Stimulated activated CD8-positive, alpha-beta memory T cell treated with anti-CD3 and anti-CD28 coated beads, Interleukin-4, amount 100 ng/mL, for 48 hours (primary cell): Measurements from ENCODE around the gene SLC35F4.
"Not testable (repeated sequence)": the region's sequence is repeated elsewhere in the genome, so short reads cannot be mapped to it uniquely, and the experiment has no call there.

Source experiments
- DNase-seq: peaks from one replicate; pipeline ENCODE4 v3.0.0-alpha.2; 2020

Gene SLC35F4

DNA sequence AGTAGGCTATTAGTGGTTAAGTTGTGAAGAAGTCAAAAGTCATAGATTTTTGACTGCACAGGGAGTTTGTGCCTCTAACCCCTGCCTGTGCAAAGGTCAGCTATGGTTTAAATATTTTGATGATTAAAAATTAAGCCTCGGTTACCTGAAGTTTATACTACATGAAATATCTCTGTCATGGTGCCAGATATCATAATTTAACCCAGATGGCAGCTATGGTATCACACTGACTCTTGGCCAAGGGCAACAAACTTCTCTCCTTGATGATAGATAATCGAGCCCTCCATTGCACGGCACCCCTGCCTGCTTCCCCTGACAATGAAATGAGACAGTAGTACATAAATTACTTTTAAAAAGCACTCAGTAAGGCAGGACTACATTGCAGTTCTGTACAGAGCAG lies 80.8 kb downstream of the SLC35F4 start:
- DNase-seq: no peak

DNA sequence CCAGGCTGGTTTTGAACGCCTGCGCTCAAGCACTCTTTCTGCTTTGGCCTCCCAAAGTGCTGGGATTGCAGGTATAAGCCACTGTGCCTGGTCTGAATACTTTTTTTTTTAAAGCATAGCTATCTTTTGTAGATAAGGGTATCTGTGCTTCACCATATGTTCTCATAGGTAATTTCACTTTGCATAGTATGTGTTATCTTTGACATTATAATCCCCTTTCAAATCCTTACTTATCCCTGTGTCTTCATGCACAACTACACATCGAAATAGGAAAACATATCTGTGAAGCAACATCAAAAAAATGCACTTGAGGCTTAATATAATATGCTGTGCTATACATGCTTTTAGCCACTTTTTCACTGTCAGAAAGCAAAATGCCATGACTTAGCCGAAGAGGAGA lies 94.1 kb downstream of the SLC35F4 start:
- DNase-seq: no peak

DNA sequence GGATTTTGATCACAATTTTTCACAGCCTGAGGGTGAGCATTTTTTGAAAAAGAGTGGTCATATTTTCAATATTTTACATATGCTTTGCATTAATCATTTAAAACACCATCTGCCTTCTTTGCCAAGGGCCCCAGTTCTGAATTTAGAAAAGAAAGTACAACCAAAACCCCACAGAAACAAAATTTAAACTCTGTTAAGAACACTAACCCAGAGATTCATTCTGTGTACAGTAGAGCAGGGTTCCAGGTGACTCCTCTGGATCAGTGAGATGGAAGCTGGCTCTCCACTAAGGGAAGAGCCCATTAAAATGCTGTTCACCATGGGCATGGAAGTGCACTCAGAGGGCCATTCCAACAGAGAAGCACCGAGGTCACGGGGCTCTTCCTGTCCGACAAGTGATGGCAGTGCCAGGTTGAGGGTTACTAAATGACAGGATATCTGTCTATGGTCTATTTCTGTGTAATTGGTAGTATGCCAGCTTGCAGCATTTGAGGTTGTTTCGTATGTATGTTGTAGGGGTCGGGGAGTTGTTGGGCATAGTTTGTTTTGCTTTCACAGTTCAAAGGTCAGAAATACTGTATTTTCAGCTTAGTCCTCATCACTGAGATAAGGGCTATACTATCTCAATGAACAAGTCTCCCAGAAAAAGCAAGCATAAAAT lies 95.9 kb downstream of the SLC35F4 start:
- DNase-seq: no peak

DNA sequence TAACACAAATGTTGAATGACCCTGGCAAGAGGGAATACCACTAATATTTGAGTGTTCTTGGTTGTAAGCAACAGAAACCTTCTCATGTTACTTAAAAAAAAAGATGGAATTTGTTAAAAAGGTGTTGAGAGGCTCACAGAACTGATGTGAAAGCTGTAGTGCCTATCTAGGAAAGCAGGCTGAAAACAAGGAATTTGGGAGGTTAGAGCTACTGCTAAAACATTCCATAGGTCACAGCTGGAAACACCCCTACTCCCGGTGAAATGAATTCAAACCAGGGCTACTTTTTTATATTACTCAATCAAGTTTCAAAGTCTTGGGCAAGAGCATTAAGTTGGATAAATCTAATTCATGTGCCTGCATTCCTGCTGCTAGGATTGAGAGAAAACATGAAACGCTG lies 104.1 kb downstream of the SLC35F4 start:
- no peak for DNase-seq

DNA sequence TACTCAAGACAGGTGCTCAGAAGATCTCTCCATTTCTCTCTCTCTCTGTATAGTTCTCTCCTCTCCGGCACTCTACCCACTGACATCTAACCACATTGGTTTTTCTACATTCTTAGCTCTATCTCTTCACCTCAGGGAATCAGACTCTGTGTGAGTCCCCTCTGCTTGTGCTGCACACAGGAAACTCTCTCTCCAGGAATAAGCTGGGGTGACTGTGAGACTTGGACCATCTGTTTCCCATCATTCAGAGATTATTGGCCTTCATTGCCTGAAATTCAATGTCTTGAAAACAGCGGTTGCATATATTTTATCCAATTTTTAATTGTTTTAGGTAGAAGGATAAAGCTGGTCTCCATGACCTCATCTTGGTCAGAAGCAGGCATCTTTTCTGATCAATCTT lies 105.0 kb downstream of the SLC35F4 start:
- DNase-seq: no peak

DNA sequence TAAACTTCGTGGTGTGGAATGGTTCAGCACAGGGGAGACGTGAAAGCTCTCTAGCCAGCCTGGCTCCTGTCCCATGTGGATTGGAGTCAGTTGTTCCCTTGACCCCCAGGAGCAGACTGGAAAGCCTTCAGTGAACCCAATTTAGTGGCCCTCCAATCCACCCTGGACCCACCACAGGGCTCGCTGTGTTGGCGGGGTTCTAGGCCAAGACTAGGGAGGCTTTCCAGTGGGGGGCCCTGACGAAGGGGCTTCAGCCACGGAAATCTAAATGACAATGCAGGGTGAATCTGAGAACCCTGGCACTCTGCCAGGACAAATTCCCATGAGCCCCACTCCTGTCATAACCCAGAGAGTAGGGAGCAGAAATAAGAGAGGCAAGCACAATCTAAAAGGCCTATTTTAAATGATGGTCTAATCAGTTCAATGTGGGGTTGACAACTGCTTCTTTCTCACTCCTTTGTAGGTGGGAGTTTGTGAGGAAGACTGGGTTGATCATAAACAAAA lies 110.8 kb downstream of the SLC35F4 start:
- no peak for DNase-seq

DNA sequence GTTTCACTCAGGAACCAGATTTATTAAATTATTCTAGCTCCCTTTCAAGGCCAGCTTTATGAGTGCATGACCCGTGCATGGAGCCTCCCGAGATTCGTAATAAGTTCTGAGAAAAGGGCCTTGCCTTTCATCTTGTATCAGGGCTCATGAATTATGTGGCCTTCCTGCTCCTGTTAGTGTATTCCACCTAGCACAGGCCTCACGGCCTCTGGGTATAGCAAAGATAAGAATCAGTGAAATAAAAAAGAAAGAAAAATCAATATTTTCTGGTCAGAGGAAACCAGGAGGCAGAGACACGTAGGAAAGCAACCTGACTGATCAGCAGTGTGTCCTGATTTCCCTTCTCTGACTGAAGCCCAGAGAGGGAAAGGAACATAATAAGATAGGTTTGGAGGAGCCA lies 111.4 kb downstream of the SLC35F4 start:
- DNase-seq: no peak

DNA sequence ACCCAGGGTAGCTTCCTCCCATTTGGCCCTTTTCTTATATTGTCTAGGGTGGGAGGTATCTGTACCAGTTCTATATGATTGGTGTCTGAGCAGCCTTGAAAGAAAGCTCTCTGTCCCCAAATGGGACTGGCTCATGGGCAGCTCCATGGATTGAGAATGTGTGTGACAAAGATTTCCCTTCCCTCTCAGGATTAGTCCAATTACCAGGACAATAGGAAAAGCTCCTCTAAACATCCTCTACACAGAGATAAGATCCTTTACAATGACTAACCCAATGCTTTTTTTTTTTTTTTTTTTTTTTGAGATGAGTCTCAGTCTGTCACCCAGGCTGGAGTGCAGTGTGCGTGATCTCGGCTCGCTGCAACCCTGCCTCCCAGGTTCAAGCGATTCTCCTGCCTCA lies 112.1 kb downstream of the SLC35F4 start:
- no peak for DNase-seq

DNA sequence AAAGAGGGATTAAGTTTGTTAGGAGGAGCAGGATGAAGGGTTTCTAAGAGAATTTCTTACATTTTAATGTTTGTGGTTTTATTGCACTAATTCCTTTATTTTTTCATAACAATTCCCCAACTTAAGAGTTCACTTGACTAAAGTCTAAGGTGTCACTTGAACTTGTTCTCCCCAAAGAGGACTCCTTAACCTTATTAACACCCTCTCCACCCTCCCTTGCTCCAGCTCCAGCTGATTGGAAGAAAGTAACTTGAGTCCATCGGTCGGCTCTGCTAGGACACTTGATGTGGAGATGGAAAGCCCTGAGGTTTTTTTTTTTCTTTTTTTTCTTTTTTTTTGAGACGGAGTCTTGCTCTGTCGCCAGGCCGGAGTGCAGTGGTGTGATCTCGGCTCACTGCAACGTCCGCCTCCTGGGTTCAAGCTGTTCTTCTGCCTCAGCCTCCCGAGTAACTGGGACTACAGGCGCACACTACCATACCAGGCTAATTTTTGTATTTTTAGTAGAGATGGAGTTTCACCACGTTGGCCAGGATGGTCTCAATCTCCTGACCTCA lies 113.7 kb downstream of the SLC35F4 start:
- not testable (repeated sequence) for DNase-seq

DNA sequence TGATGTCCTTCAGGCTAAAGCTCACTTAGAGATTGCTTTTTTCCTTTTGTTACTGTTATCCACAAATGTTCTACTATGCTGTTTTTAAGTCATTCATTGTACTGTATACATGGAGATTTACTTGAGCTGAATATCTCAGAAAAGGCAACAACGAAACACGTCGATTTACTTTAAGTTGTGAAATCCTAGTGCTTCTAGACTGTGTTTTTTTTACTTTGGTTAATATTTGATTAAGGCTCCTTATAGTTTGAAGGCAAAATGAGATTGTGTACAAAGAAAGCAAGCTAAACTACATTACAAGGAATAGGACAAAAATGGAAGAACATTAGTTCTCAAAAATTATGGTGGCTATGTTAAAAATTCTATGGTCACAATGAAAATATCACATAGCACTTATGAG lies 114.5 kb downstream of the SLC35F4 start:
- DNase-seq: no peak

DNA sequence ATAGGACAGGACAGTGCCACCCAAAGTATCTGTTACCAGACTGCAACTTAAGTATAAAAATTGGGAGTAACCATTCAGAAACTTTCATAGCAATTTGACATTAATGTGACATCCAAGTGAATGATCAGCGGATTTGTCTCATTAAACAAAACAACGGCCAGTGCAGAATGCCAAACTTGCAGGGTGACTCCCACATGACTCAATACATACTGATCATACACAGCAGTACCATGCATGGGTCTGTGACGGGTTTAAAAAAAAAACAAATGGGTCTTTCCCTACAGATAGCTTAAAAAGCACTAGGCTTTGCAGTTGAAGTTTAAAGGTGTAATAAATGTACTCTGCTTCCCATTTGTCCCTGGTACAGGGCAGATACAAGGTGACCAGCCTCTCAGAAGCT lies 116.6 kb downstream of the SLC35F4 start:
- no peak for DNase-seq

DNA sequence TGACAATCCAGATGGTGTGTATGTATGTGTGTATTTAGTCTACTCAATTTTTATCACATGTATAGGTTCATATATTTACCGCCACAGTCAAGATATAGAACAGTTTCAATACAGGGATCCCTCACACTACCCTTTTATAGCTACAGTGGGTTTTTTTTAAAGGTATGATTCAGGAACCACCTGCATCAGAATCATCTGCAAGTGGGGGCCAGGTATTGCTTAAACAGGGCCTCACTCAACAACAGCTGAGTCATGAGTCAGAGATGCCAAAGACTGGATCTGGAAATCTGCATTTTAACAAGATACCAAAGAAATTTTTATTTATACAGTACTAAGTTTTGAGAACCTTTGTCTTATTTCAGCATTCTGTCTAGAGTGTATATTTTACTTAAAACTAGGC lies 117.6 kb downstream of the SLC35F4 start:
- no peak for DNase-seq

DNA sequence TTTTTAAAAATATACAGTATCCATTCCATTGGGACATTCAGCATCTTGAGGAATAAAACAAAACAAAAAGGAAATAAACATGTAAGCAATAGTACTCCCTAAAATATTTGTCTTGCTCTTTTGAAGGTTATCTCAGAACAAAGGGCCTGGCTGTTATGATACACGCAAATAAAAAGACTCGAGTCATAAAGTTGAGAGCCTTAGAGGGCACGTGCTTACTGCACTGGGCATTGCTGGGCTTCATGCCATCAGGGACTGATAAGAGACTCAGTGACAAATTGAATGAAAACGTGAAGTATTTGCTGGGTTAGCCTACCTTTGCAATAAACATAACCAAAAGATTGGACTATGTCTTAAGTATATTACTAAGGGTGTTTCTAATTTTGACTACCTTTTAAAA lies 118.9 kb downstream of the SLC35F4 start:
- no peak for DNase-seq

DNA sequence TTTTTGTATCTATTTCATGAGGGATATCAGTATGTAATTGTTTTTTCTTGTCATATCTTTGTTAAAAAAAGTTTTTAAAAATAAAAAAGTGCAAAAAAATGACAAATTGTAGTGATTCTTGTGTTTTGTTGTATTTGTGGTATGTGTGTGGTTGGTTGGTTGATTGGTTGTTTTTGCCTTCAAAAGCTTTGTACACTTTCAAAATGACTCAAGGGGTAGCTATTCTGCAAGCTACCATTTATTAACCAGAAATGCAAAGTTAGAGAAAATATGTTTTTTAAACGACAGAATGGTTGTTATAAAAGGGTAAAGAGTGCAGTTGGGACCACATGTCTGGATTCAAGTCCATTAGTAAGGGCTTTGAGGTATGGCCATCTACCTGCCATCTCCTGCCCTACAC lies 119.3 kb downstream of the SLC35F4 start:
- DNase-seq: no peak

DNA sequence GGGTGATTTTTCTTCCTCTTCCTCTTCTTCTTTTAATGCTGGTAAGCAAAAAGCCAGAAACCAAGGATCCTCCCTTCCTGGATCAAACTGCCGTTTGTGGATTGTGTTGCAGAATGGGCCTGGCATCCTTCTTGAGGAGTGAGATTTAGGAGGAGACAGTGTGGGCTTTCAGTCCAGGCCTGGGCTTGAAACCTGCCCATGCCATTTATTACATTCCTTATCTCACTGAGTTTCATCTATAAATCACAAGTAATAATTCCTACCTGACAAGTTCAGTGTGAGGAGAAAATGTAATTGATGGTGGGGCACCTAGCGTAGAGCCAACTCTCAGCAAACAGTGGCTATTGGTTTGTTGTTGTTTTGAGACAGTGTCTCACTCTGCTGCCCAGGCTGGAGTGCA lies 126.4 kb downstream of the SLC35F4 start:
- no peak for DNase-seq

DNA sequence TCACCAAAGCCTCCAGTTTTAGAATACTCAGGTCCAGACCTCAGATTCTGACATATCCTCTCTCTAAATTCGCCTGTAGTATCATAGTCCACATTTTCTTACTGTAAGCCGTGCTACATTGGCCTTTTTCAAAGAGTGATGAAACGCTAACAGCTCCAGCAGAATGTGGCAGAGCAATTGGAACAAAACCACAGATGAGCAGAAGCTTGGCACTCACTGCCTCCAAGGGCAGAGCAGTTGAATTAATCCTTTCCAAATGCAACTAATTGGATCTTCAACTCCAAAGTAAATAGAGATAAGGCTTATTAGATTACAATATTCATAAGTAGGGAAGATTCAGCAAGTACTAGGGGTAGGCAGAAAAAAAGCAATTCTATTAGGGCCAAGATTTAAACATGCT lies 128.3 kb downstream of the SLC35F4 start:
- DNase-seq: no peak

DNA sequence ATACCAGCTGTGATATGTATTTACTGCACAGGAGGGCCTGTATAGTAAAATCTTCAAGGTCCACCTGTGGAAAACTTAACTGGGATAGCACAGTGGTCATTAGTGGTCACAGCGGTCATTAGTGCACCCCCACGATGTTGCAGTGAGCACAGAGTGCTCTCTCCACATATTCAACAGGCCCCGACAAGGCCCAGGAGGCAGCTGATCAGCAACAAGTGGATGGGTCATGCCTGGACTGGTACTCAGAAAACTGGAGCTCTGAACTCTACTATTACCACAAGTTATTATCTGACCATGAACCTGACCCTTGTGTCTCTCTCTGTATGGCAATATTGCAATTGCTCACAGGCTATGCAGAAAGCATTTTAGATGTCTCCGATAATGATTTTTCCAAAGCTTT lies 129.5 kb downstream of the SLC35F4 start:
- no peak for DNase-seq

DNA sequence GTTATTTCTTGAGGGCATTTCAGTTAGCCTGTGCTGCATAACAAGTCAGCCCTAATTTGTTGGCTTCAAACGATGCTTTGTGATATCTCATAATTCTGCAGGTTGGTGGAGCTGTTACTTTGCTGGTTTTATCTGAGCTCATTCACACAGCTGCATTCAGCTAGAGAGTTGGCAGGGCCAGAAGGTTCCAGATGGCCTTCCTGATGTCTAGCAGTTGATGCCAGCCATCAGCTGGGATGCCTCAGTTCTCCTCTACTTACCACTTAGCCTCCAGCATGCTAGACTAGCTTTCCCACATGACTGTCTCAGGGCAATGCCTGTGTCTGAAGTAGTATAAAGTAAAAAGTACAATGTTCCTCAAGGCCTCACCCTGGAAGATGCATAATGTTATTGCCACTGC lies 130.6 kb downstream of the SLC35F4 start:
- no peak for DNase-seq

DNA sequence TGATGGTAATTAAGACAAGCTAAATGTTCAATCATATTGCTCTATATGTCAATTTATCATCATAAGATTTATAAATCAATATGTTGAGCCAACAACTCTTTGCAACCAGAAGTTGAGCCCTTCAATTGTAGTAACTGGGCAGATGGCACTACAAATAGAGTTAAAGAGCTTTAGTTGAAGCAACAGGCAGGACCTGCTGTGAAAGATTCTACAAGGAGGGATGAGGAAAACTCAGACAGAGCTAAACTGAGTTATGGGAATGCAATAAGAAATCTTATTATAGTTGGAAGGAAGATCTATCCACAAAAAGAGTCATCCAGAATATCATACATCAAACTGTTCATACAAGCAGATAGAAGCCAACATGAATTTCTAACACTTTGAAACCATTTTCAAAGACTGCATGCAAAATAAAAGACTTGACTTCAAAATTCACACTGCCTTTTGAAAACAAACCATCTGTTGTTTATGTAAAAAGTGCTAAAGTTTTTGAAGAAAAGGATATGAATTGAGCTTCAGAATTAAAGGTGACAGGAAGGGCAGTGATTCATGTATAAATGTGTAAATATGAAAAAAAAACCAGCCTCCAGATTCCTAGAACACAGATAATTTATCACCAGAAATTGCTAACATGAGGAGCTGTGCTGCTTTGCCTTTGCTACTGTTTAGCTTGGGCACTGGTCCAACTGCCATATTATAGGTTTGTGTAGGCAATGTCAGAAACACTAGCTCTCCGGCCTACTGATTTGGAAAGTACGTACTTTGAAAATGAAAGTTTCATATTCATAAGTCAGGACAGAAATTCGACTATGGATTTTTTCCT lies 133.2 kb downstream of the SLC35F4 start:
- DNase-seq: no peak

DNA sequence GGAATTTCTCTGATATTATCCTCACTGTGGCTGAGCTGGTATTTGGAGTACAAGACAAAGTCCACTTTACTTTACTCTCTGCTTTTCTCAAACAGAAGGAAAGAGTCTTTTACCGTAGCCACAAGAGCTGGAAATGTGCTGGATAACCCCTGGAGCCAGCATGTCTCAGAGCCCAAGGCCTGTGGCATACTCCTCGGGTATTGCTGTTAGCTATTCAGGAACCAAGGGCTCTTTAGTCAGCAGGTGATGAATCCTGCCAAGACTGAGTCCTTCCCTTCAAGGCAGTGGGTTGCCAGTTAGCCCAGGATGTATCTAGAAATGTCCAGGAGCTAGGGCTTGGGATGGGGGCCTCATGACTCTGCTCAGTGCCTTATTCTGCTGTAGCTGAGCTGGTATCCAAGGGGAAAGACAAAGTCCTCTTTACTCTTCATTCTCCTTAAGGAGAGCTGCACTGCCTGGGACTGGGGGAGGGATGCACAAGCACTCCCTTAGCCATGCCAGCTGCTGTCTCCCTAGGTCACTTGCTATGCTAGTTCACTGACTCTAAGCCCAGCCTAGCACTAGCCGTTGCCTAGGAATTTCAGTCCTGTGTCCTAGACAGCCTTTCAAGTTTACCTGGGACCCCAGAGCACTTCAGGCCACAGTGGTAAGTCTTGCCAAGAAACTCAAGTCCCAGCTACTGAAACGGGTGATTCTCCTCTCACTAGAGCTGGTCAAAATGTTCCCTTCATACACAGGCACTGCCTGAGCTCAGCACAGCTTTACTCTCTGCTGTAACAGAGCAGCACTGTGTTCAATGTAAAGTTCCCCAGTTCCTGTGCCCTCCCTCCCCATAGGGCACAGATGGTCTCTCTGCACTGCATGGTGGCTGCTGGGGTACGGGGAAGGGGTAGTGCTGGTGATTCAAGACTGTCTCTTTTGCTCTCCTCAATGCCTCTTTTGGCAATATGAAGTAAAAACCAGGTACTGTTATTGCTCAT lies 136.4 kb downstream of the SLC35F4 start:
- DNase-seq: no peak

DNA sequence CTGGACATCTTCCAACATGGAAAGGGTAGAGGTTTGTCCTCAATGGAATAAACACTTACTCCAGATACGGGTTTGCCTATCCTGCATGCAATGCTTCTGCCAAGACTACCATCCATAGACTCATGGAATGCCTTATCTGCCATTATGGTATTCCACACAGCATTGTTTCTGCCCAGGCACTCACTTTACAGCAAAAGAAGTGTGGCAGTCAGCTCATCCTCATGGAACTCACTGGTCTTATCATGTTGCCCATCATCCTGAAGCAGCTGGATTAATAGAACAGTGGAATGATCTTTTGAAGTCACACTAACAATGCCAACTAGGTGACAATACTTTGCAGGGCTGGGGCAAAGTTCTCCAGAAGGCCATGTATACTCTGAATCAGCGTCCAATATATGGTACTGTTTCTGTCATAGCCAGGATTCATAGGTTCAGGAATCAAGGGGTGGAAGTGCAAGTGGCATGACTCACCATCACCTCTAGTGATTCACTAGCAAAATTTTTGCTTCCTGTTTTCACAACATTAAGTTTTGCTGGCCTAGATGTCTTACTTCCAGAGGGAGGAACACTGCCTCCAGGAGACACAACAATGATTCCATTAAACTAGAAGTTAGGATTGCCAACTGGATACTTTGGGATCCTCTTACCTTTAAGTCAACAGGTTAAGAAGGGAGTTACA lies 140.4 kb downstream of the SLC35F4 start:
- no peak for DNase-seq

DNA sequence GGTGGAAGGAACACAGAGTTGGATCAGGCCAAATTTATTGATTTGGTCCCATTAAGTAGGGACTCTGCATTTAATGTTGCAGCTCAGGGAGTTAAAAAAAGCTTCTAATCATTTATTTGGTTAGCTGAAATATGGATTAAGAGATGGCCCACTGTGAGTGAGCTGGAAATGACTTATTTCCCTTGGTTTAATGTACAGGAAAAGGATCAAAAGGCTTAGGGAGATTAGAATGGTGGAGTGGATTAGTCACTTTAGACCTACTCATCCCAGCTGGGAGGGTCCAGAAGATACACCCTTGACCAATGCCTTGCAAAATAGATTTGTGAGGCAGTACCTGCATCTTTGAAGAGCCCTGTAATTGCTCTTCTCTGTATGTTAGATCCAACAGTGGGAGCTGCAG lies 143.8 kb downstream of the SLC35F4 start:
- not testable (repeated sequence) for DNase-seq
